PFSK-1 (cell line): ENCODE measurements around the gene SORCS1.

Source experiments
- POLR2AphosphoS5 ChIP-seq: IDR thresholded peaks from 2 replicates; pipeline ENCODE4 v1.6.1; 2012; ENCODE audit warnings: low read depth, mild to moderate bottlenecking, control low read depth, low read length, moderate library complexity
- TAF1 ChIP-seq: IDR thresholded peaks from 2 replicates; pipeline ENCODE4 v1.6.1; 2012; ENCODE audit warnings: low read length, control low read depth, borderline replicate concordance; ENCODE audit not compliant: insufficient read depth
- TF ChIP-seq, protein P1 (sequence below), 2 experiments: IDR thresholded peaks; 2 replicates each; pipeline versions ENCODE4 v1.6.1 to v1.8.0; 2011 to 2012; ENCODE audit warnings: low read depth in 2 of 2, low read length in 2 of 2, control low read depth in 1 of 2, inconsistent platforms in 1 of 2, mild to moderate bottlenecking in 1 of 2, moderate library complexity in 1 of 2; ENCODE audit not compliant: insufficient read depth in 1 of 2

DNA sequence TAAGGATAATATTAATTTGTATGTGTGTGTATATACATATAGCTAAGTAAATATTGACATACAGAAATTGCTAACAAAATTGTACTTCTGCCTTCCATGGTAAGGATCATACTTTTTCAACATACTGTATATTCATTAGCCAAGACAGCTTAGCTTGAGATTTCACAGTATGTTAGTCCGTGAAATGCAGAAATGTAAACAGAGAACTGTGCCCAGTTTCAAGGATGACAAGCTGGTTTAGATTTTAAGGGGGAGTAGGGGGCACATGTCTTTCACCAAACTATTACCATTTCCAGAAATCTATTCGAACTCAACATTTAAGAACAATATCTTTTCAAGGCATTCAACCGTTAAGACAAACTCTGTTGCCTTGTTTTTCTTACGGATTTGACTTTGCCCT is 182.2 kb downstream of the SORCS1 start:
- no peak for TF ChIP-seq POLR2AphosphoS5
- TF ChIP-seq TAF1 = no peak
- TF ChIP-seq, protein P1, sequence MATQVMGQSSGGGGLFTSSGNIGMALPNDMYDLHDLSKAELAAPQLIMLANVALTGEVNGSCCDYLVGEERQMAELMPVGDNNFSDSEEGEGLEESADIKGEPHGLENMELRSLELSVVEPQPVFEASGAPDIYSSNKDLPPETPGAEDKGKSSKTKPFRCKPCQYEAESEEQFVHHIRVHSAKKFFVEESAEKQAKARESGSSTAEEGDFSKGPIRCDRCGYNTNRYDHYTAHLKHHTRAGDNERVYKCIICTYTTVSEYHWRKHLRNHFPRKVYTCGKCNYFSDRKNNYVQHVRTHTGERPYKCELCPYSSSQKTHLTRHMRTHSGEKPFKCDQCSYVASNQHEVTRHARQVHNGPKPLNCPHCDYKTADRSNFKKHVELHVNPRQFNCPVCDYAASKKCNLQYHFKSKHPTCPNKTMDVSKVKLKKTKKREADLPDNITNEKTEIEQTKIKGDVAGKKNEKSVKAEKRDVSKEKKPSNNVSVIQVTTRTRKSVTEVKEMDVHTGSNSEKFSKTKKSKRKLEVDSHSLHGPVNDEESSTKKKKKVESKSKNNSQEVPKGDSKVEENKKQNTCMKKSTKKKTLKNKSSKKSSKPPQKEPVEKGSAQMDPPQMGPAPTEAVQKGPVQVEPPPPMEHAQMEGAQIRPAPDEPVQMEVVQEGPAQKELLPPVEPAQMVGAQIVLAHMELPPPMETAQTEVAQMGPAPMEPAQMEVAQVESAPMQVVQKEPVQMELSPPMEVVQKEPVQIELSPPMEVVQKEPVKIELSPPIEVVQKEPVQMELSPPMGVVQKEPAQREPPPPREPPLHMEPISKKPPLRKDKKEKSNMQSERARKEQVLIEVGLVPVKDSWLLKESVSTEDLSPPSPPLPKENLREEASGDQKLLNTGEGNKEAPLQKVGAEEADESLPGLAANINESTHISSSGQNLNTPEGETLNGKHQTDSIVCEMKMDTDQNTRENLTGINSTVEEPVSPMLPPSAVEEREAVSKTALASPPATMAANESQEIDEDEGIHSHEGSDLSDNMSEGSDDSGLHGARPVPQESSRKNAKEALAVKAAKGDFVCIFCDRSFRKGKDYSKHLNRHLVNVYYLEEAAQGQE (IDR thresholded peaks at IDR 0.05; ENCODE audit: insufficient read depth in 1 of 2, low read depth in 2 of 2, low read length in 2 of 2) = no peak
